SK-N-SH treated with all-trans-retinoic acid at 6 μM for 48 hours (cell line): Measurements from ENCODE around the gene TUSC7.

Experiments
- ATAC-seq: fragments of 200-7000 bp; cut with Tn5 transposase; 3 replicates; pipeline ENCODE4 v1.9.1; 2020; ENCODE audit warnings: mild to moderate bottlenecking, moderate library complexity
- ARNTL ChIP-seq: fragments of 450-650 bp; formaldehyde crosslinking; IDR thresholded peaks from 2 replicates; pipeline ENCODE4 v1.5.0; 2020; ENCODE audit warnings: low read depth, mild to moderate bottlenecking, moderate library complexity, borderline replicate concordance
- BACH2 ChIP-seq: fragments of 250-450 bp; sonication (Bioruptor Pico); IDR thresholded peaks from 2 replicates; pipeline ENCODE4 v1.9.0; 2021; ENCODE audit warnings: mild to moderate bottlenecking, borderline replicate concordance
- CREB5 ChIP-seq: fragments of 250-450 bp; sonication (Bioruptor Pico); IDR thresholded peaks from 2 replicates; pipeline ENCODE4 v1.5.1; 2020; ENCODE audit warnings: low read depth, mild to moderate bottlenecking, moderate library complexity
- CSDC2 ChIP-seq: fragments of 250-450 bp; sonication (Bioruptor Pico); IDR thresholded peaks from 2 replicates; pipeline ENCODE4 v1.5.0; 2020; ENCODE audit warnings: mild to moderate bottlenecking, moderate library complexity
- CSRNP3 ChIP-seq: fragments of 250-450 bp; sonication (Bioruptor Pico); IDR thresholded peaks from 2 replicates; pipeline ENCODE4 v1.5.1; 2021; ENCODE audit warnings: mild to moderate bottlenecking, moderate library complexity
- ESRRG ChIP-seq: fragments of 250-450 bp; sonication (Bioruptor Pico); IDR thresholded peaks from 2 replicates; pipeline ENCODE4 v1.6.1; 2021; ENCODE audit warnings: mild to moderate bottlenecking
- GLIS3 ChIP-seq: fragments of 250-450 bp; sonication (Bioruptor Pico); IDR thresholded peaks from 2 replicates; pipeline ENCODE4 v1.5.0; 2020; ENCODE audit warnings: mild to moderate bottlenecking, moderate library complexity
- ISL1 ChIP-seq: fragments of 250-450 bp; sonication (Bioruptor Pico); IDR thresholded peaks from 2 replicates; pipeline ENCODE4 v2.1.2; 2022; ENCODE audit warnings: mild to moderate bottlenecking, moderate library complexity
- OSR1 ChIP-seq: fragments of 250-450 bp; sonication (Bioruptor Pico); IDR thresholded peaks from 2 replicates; pipeline ENCODE4 v1.8.0; 2022; ENCODE audit warnings: moderate library complexity, mild to moderate bottlenecking, inconsistent platforms
- PATZ1 ChIP-seq: fragments of 250-450 bp; sonication (Bioruptor Pico); IDR thresholded peaks from 2 replicates; pipeline ENCODE4 v1.8.0; 2020; ENCODE audit warnings: mild to moderate bottlenecking, moderate library complexity, borderline replicate concordance
- POU6F1 ChIP-seq: fragments of 250-450 bp; sonication (Bioruptor Pico); IDR thresholded peaks from 2 replicates; pipeline ENCODE4 v1.8.0; 2021; ENCODE audit warnings: low read depth, mild to moderate bottlenecking, moderate library complexity, borderline replicate concordance
- PPARA ChIP-seq: fragments of 250-450 bp; sonication (Bioruptor Pico); IDR thresholded peaks from 2 replicates; pipeline ENCODE4 v1.5.0; 2020; ENCODE audit warnings: mild to moderate bottlenecking, borderline replicate concordance
- RARB ChIP-seq: fragments of 250-450 bp; sonication (Bioruptor Pico); IDR thresholded peaks from 2 replicates; pipeline ENCODE4 v1.8.0; 2021; ENCODE audit warnings: mild to moderate bottlenecking, moderate library complexity
- SNAI2 ChIP-seq: fragments of 250-450 bp; sonication (Bioruptor Pico); IDR thresholded peaks from 2 replicates; pipeline ENCODE4 v1.5.0; 2020; ENCODE audit warnings: mild to moderate bottlenecking, moderate library complexity
- TCF4 ChIP-seq: fragments of 250-450 bp; sonication (Bioruptor Pico); IDR thresholded peaks from 2 replicates; pipeline ENCODE4 v1.8.0; 2021; ENCODE audit warnings: mild to moderate bottlenecking, moderate library complexity, borderline replicate concordance
- TOX ChIP-seq: fragments of 250-450 bp; sonication (Bioruptor Pico); IDR thresholded peaks from 2 replicates; pipeline ENCODE4 v1.8.0; 2021; ENCODE audit warnings: mild to moderate bottlenecking, moderate library complexity, borderline replicate concordance
- TSHZ2 ChIP-seq: fragments of 250-450 bp; sonication (Bioruptor Pico); IDR thresholded peaks from 2 replicates; pipeline ENCODE4 v1.5.0; 2020; ENCODE audit warnings: mild to moderate bottlenecking, moderate library complexity
- ZC3H10 ChIP-seq: fragments of 250-450 bp; sonication (Bioruptor Pico); IDR thresholded peaks from 2 replicates; pipeline ENCODE4 v1.5.1; 2021; ENCODE audit warnings: mild to moderate bottlenecking, moderate library complexity
- ZNF565 ChIP-seq: fragments of 450-650 bp; formaldehyde crosslinking; conservative IDR thresholded peaks from 2 replicates; pipeline ENCODE4 v1.5.0; 2020; ENCODE audit warnings: low read depth, mild to moderate bottlenecking, moderate library complexity
- ZNF70 ChIP-seq: fragments of 450-650 bp; formaldehyde crosslinking; IDR thresholded peaks from 2 replicates; pipeline ENCODE4 v1.5.0; 2020; ENCODE audit warnings: mild to moderate bottlenecking, moderate library complexity
- ZNF8 ChIP-seq: fragments of 450-650 bp; formaldehyde crosslinking; IDR thresholded peaks from 2 replicates; pipeline ENCODE4 v1.5.0; 2020; ENCODE audit warnings: mild to moderate bottlenecking, moderate library complexity

Gene TUSC7

GRCh38 chr3:116669576-116669975 lies 40.0 kb upstream of the TUSC7 start (continued):
- no peak for TF ChIP-seq CSRNP3 (CRISPR knock-in tag)
- no peak for TF ChIP-seq ZC3H10 (CRISPR knock-in tag)
- TF ChIP-seq CSDC2, result no peak

- ATAC-seq, result no peak
- TF ChIP-seq PPARA (CRISPR knock-in tag), result no peak
- no peak for TF ChIP-seq OSR1 (CRISPR knock-in tag)
- no peak for TF ChIP-seq RARB (CRISPR knock-in tag)
- no peak for TF ChIP-seq ZNF70 (CRISPR knock-in tag)
- no peak for TF ChIP-seq CREB5 (CRISPR knock-in tag)
- TF ChIP-seq SNAI2 (CRISPR knock-in tag), result no peak
- no peak for TF ChIP-seq ISL1 (CRISPR knock-in tag)
- TF ChIP-seq ZNF565 (CRISPR knock-in tag), result no peak
- TF ChIP-seq BACH2, result no peak
- no peak for TF ChIP-seq ARNTL (CRISPR knock-in tag)
- no peak for TF ChIP-seq PATZ1 (CRISPR knock-in tag)
- TF ChIP-seq, all 23 proteins: peak for 0
Observed at GRCh38 chr3:116671151-116671550, 38.4 kb upstream of the TUSC7 start.

- TF ChIP-seq GLIS3 (CRISPR knock-in tag) (no peak), TCF4 (CRISPR knock-in tag) (no peak), POU6F1 (CRISPR knock-in tag) (no peak), CREB5 (CRISPR knock-in tag) (no peak), SNAI2 (CRISPR knock-in tag) (no peak), TSHZ2 (CRISPR knock-in tag) (no peak), TOX (no peak), PPARA (CRISPR knock-in tag) (no peak), ESRRG (CRISPR knock-in tag) (no peak), ARNTL (CRISPR knock-in tag) (no peak), CSRNP3 (CRISPR knock-in tag) (no peak), RARB (CRISPR knock-in tag) (no peak), ZC3H10 (CRISPR knock-in tag) (no peak), ZNF565 (CRISPR knock-in tag) (no peak), ZNF8 (CRISPR knock-in tag) (no peak), ZNF70 (CRISPR knock-in tag) (no peak)
- no peak for ATAC-seq
Observed at GRCh38 chr3:116678853-116679252, 30.7 kb upstream of the TUSC7 start.
